Erythroblast (primary cell): Measurements from ENCODE around the gene ADAMTS18.

ENCODE experiments used
- GATA1 ChIP-seq: IDR thresholded peaks from 2 replicates; pipeline ENCODE4 v1.6.1; 2011; ENCODE audit warnings: low read depth, mild to moderate bottlenecking, control low read depth, low read length, moderate library complexity
- POLR2A ChIP-seq: IDR thresholded peaks from 2 replicates; pipeline ENCODE4 v1.6.1; 2011; ENCODE audit warnings: mild to moderate bottlenecking, low read length

GRCh38 chr16:77399066-77399465 lies 35.8 kb downstream of the ADAMTS18 start:
- TF ChIP-seq POLR2A (no peak), GATA1 (no peak)
